HepG2 (cell line): ENCODE results near the gene HAT1. TPM values are rescaled to one million over a fixed set of nuclear protein-coding genes. Genes with fewer than 3 reads are reported as not detected.
A peak's percentile ranks its signal among the peaks of the same experiment; 100 is the strongest.

Experiments used
- HNRNPL ChIP-seq: fragments of 200-400 bp; formaldehyde crosslinking; IDR thresholded peaks from 2 replicates; pipeline ENCODE4 v1.6.1; 2017; ENCODE audit warnings: mild to moderate bottlenecking, low read depth, low read length
- KLF12 ChIP-seq: sonication (generic); formaldehyde crosslinking; IDR thresholded peaks from 2 replicates; pipeline ENCODE4 v1.4.0; 2020; ENCODE audit warnings: missing genetic modification reagents, borderline replicate concordance
- KLF16 ChIP-seq, 2 experiments: sonication (generic) in 1 of 2; formaldehyde crosslinking in 1 of 2; IDR thresholded peaks; 2 replicates each; pipeline versions ENCODE4 v1.6.1 to v1.8.0; 2016 to 2023; ENCODE audit warnings: missing genetic modification reagents in 2 of 2, missing compliant biosample characterization in 1 of 2
- MEF2D ChIP-seq: sonication (generic); formaldehyde crosslinking; IDR thresholded peaks from 2 replicates; pipeline ENCODE4 v1.5.1; 2020; ENCODE audit warnings: mild to moderate bottlenecking, missing genetic modification reagents
- NFIC ChIP-seq: IDR thresholded peaks from 2 replicates; pipeline ENCODE4 v1.6.1; 2012; ENCODE audit warnings: mild to moderate bottlenecking, low read length, inconsistent platforms
- NR2F1 ChIP-seq, 2 experiments: fragments of 450-650 bp in 1 of 2; formaldehyde crosslinking in 1 of 2; IDR thresholded peaks; 2 replicates each; pipeline versions ENCODE4 v1.5.0 to v1.6.1; 2016 to 2020; ENCODE audit warnings: mild to moderate bottlenecking in 1 of 2, missing compliant biosample characterization in 1 of 2, missing genetic modification reagents in 1 of 2, moderate library complexity in 1 of 2
- POGZ ChIP-seq: sonication (generic); formaldehyde crosslinking; IDR thresholded peaks from 2 replicates; pipeline ENCODE4 v1.4.0; 2020; ENCODE audit warnings: mild to moderate bottlenecking, missing genetic modification reagents
- RARA ChIP-seq: IDR thresholded peaks from 2 replicates; pipeline ENCODE4 v1.6.1; 2016; ENCODE audit warnings: missing genetic modification reagents, missing compliant biosample characterization
- SMC3 ChIP-seq: IDR thresholded peaks from 2 replicates; pipeline ENCODE4 v1.6.1; 2011; ENCODE audit warnings: low read length, improper control_type of control experiment
- STAG1 ChIP-seq: sonication (generic); formaldehyde crosslinking; IDR thresholded peaks from 2 replicates; pipeline ENCODE4 v1.4.0; 2020; ENCODE audit warnings: missing genetic modification reagents
- THAP11 ChIP-seq: IDR thresholded peaks from 2 replicates; pipeline ENCODE4 v1.6.1; 2016; ENCODE audit warnings: missing biosample characterization, missing genetic modification reagents
- ZBTB8A ChIP-seq: sonication (generic); formaldehyde crosslinking; IDR thresholded peaks from 2 replicates; pipeline ENCODE4 v1.4.0; 2020; ENCODE audit warnings: mild to moderate bottlenecking, low read depth, missing genetic modification reagents, borderline replicate concordance
- ZFP62 ChIP-seq: sonication (generic); formaldehyde crosslinking; IDR thresholded peaks from 2 replicates; pipeline ENCODE4 v1.4.0; 2020; ENCODE audit warnings: missing genetic modification reagents
- ZNF44 ChIP-seq: sonication (generic); formaldehyde crosslinking; IDR thresholded peaks from 2 replicates; pipeline ENCODE4 v1.5.1; 2020; ENCODE audit warnings: mild to moderate bottlenecking, missing genetic modification reagents
- polyA plus RNA-seq, 8 experiments: library from polyadenylated mRNA; depleted of rRNA in 3 of 8; stranded (reverse) in 7 of 8; unstranded in 1 of 8; fragments of >200 nt; fragmentation: Illumina TruSeq in 4 of 8; extraction: Trizol in 4 of 8; gene quantifications; 2 replicates each; pipeline versions ENCODE4 v1.2.1 to v1.2.3, GENCODE V29; 2011 to 2016; ENCODE audit warnings: low read depth in 4 of 8, missing spikeins in 1 of 8, mixed read lengths in 1 of 8; ENCODE audit not compliant: insufficient read depth in 1 of 8
- total RNA-seq, 5 experiments: library from RNA; depleted of rRNA; stranded (reverse); fragments of >200 nt; fragmentation: Illumina TruSeq; extraction: Trizol; gene quantifications; 2 replicates each; pipeline ENCODE4 v1.2.3, GENCODE V29; 2016; ENCODE audit warnings: low read depth in 1 of 5
- TF ChIP-seq, protein P1 (sequence below): IDR thresholded peaks from 2 replicates; pipeline ENCODE4 v1.6.1; 2016; ENCODE audit warnings: missing compliant biosample characterization, missing genetic modification reagents, borderline replicate concordance
- TF ChIP-seq, protein P2 (sequence below), 2 experiments: sonication (generic) in 1 of 2; formaldehyde crosslinking in 1 of 2; IDR thresholded peaks; 2 replicates each; pipeline versions ENCODE4 v1.4.0 to v1.6.1; 2016 to 2020; ENCODE audit warnings: borderline replicate concordance in 1 of 2, low read depth in 1 of 2, mild to moderate bottlenecking in 1 of 2, missing genetic modification reagents in 1 of 2
- TF ChIP-seq, protein P3 (sequence below): IDR thresholded peaks from 2 replicates; pipeline ENCODE4 v1.6.1; 2016; ENCODE audit warnings: missing biosample characterization, missing genetic modification reagents, low read depth
- TF ChIP-seq, protein P4 (sequence below): sonication (generic); formaldehyde crosslinking; IDR thresholded peaks from 2 replicates; pipeline ENCODE4 v1.9.0; 2022; ENCODE audit warnings: missing genetic modification reagents, mild to moderate bottlenecking, borderline replicate concordance
- TF ChIP-seq, protein P5 (sequence below): sonication (generic); formaldehyde crosslinking; IDR thresholded peaks from 2 replicates; pipeline ENCODE4 v1.5.1; 2020; ENCODE audit warnings: missing genetic modification reagents, mild to moderate bottlenecking, borderline replicate concordance

HAT1 gene
- total and polyA plus RNA-seq, 2 of the 13 experiments (the other 11 are each of a cell fraction or from before 2014, with no cell fraction given): 45.4 to 119 TPM

DNA sequence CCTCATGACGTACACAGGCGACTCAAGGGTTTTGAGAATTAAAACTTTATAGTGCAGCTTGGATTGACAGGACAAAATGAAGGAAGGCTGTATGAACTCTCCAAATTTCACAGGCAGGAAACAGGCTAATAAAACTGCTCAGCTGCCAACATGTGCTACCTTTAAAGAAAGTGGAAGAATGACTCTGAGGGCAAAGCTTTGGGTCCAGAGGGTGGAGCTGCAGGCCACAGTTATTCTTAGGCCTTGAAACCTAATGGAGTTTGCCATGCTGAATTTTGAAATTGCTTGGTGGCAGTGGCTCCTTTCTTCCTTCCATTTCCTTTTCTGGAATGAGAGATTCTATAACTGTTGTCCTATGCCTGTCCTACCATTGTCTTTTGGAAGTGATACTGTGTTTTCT lies 34.8 kb downstream of the HAT1 start (continued):
- TF ChIP-seq NR2F1 (CRISPR knock-in tag; IDR thresholded peaks at IDR 0.05) (no peak), ZNF44 (CRISPR knock-in tag) (no peak), KLF12 (CRISPR knock-in tag) (no peak), KLF16 (CRISPR knock-in tag; IDR thresholded peaks at IDR 0.05) (0 out of 4 replicates have a peak, but pooled peaks of 1 of the 2 experiments have one; percentile 13), MEF2D (CRISPR knock-in tag) (no peak), POGZ (no peak), STAG1 (CRISPR knock-in tag) (peak; percentile 86), NFIC (no peak), THAP11 (CRISPR knock-in tag) (no peak), SMC3 (peak; percentile 82), HNRNPL (no peak), ZBTB8A (no peak), ZFP62 (no peak), RARA (CRISPR knock-in tag) (no peak)
- TF ChIP-seq, protein P1, sequence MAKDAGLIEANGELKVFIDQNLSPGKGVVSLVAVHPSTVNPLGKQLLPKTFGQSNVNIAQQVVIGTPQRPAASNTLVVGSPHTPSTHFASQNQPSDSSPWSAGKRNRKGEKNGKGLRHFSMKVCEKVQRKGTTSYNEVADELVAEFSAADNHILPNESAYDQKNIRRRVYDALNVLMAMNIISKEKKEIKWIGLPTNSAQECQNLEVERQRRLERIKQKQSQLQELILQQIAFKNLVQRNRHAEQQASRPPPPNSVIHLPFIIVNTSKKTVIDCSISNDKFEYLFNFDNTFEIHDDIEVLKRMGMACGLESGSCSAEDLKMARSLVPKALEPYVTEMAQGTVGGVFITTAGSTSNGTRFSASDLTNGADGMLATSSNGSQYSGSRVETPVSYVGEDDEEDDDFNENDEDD (CRISPR knock-in tag): no peak
- TF ChIP-seq, protein P2, sequence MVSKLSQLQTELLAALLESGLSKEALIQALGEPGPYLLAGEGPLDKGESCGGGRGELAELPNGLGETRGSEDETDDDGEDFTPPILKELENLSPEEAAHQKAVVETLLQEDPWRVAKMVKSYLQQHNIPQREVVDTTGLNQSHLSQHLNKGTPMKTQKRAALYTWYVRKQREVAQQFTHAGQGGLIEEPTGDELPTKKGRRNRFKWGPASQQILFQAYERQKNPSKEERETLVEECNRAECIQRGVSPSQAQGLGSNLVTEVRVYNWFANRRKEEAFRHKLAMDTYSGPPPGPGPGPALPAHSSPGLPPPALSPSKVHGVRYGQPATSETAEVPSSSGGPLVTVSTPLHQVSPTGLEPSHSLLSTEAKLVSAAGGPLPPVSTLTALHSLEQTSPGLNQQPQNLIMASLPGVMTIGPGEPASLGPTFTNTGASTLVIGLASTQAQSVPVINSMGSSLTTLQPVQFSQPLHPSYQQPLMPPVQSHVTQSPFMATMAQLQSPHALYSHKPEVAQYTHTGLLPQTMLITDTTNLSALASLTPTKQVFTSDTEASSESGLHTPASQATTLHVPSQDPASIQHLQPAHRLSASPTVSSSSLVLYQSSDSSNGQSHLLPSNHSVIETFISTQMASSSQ (IDR thresholded peaks at IDR 0.05; ENCODE audit: low read depth): no peak
- TF ChIP-seq, protein P2 (CRISPR knock-in tag; IDR thresholded peaks at IDR 0.05; ENCODE audit: borderline replicate concordance): no peak
- TF ChIP-seq, protein P3, sequence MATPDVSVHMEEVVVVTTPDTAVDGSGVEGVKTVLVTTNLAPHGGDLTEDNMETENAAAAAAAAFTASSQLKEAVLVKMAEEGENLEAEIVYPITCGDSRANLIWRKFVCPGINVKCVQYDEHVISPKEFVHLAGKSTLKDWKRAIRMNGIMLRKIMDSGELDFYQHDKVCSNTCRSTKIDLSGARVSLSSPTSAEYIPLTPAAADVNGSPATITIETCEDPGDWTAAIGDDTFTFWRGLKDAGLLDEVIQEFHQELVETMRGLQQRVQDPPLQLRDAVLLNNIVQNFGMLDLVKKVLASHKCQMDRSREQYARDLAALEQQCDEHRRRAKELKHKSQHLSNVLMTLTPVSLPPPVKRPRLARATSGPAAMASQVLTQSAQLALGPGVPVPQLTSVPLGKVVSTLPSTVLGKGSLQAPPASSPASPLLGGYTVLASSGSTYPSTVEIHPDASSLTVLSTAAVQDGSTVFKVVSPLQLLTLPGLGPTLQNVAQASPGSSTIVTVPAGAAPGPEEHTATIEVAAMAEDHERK (CRISPR knock-in tag): no peak
- TF ChIP-seq, protein P4, sequence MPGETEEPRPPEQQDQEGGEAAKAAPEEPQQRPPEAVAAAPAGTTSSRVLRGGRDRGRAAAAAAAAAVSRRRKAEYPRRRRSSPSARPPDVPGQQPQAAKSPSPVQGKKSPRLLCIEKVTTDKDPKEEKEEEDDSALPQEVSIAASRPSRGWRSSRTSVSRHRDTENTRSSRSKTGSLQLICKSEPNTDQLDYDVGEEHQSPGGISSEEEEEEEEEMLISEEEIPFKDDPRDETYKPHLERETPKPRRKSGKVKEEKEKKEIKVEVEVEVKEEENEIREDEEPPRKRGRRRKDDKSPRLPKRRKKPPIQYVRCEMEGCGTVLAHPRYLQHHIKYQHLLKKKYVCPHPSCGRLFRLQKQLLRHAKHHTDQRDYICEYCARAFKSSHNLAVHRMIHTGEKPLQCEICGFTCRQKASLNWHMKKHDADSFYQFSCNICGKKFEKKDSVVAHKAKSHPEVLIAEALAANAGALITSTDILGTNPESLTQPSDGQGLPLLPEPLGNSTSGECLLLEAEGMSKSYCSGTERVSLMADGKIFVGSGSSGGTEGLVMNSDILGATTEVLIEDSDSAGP (CRISPR knock-in tag): no peak
- TF ChIP-seq, protein P5, sequence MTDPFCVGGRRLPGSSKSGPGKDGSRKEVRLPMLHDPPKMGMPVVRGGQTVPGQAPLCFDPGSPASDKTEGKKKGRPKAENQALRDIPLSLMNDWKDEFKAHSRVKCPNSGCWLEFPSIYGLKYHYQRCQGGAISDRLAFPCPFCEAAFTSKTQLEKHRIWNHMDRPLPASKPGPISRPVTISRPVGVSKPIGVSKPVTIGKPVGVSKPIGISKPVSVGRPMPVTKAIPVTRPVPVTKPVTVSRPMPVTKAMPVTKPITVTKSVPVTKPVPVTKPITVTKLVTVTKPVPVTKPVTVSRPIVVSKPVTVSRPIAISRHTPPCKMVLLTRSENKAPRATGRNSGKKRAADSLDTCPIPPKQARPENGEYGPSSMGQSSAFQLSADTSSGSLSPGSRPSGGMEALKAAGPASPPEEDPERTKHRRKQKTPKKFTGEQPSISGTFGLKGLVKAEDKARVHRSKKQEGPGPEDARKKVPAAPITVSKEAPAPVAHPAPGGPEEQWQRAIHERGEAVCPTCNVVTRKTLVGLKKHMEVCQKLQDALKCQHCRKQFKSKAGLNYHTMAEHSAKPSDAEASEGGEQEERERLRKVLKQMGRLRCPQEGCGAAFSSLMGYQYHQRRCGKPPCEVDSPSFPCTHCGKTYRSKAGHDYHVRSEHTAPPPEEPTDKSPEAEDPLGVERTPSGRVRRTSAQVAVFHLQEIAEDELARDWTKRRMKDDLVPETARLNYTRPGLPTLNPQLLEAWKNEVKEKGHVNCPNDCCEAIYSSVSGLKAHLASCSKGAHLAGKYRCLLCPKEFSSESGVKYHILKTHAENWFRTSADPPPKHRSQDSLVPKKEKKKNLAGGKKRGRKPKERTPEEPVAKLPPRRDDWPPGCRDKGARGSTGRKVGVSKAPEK: no peak
